Stimulated activated CD4-positive, alpha-beta T cell treated with anti-CD3 and anti-CD28 coated beads, Interleukin-15, amount 100 ng/mL, for 24 hours (primary cell): ENCODE data around the gene CFAP119.
A peak's percentile ranks its signal among the peaks of the same experiment; 100 is the strongest.

Experiments
- DNase-seq: peaks from one replicate; pipeline ENCODE4 v3.0.0-alpha.2; 2020

The CFAP119 gene

GRCh38 chr16:30738984-30739951 lies 22.6 kb downstream of the CFAP119 start:
- no peak for DNase-seq

- no peak for DNase-seq
Observed at GRCh38 chr16:30737794-30738648, 23.8 kb downstream of the CFAP119 start.

GRCh38 chr16:30736995-30737793 lies 24.7 kb downstream of the CFAP119 start:
- DNase-seq: no peak

- no peak for DNase-seq
Observed at GRCh38 chr16:30731411-30731810, 30.5 kb downstream of the CFAP119 start.

GRCh38 chr16:30728899-30729672 lies 32.8 kb downstream of the CFAP119 start:
- DNase-seq: no peak

- DNase-seq: no peak
Observed at GRCh38 chr16:30728321-30728720, 33.5 kb downstream of the CFAP119 start.

- no peak for DNase-seq
Observed at GRCh38 chr16:30725418-30725792, 36.5 kb downstream of the CFAP119 start.

GRCh38 chr16:30724641-30725417 lies 37.0 kb downstream of the CFAP119 start:
- no peak for DNase-seq

GRCh38 chr16:30723725-30724355 lies 38.0 kb downstream of the CFAP119 start:
- DNase-seq: no peak

- no peak for DNase-seq
Observed at GRCh38 chr16:30722916-30723315, 38.9 kb downstream of the CFAP119 start.

- no peak for DNase-seq
Observed at GRCh38 chr16:30722443-30722842, 39.4 kb downstream of the CFAP119 start.

GRCh38 chr16:30721606-30722005 lies 40.3 kb downstream of the CFAP119 start:
- no peak for DNase-seq

- no peak for DNase-seq
Observed at GRCh38 chr16:30721167-30721566, 40.7 kb downstream of the CFAP119 start.

- DNase-seq: no peak
Observed at GRCh38 chr16:30720694-30721093, 41.2 kb downstream of the CFAP119 start.

- no peak for DNase-seq
Observed at GRCh38 chr16:30720086-30720485, 41.8 kb downstream of the CFAP119 start.

- DNase-seq: peak; percentile 52
Observed at GRCh38 chr16:30715750-30716445, 46.0 kb downstream of the CFAP119 start.

- no peak for DNase-seq
Observed at GRCh38 chr16:30711712-30712111, 50.1 kb downstream of the CFAP119 start.

GRCh38 chr16:30710971-30711370 lies 50.9 kb downstream of the CFAP119 start:
- no peak for DNase-seq
